NCI-H2107 treated with DMSO at 0.1 percent for 48 hours (cell line): ENCODE measurements around the gene CAPN2.

Experiments used
- DNase-seq: peaks from one replicate; lab custom pipeline; 2025; ENCODE audit not compliant: unreplicated experiment; lab: John Stamatoyannopoulos, UW

The CAPN2 gene

GRCh38 chr1:223758734-223759133 lies 46.4 kb downstream of the CAPN2 start:
- DNase-seq, result no peak

- peak; percentile 45 for DNase-seq
Measured at GRCh38 chr1:223759273-223759672, 46.9 kb downstream of the CAPN2 start.

GRCh38 chr1:223760833-223761232 lies 48.5 kb downstream of the CAPN2 start:
- no peak for DNase-seq

GRCh38 chr1:223761411-223761810 lies 49.1 kb downstream of the CAPN2 start:
- DNase-seq, result no peak

- no peak for DNase-seq
Measured at GRCh38 chr1:223763251-223763650, 50.9 kb downstream of the CAPN2 start.

- DNase-seq, result no peak
Measured at GRCh38 chr1:223763881-223764280, 51.5 kb downstream of the CAPN2 start.

GRCh38 chr1:223765036-223765718 lies 52.8 kb downstream of the CAPN2 start:
- DNase-seq, result no peak

- DNase-seq, result no peak
Measured at GRCh38 chr1:223765719-223766340, 53.5 kb downstream of the CAPN2 start.

- DNase-seq, result no peak
Measured at GRCh38 chr1:223770621-223771315, 58.4 kb downstream of the CAPN2 start.

GRCh38 chr1:223771469-223771813 lies 59.1 kb downstream of the CAPN2 start:
- DNase-seq, result no peak

- no peak for DNase-seq
Measured at GRCh38 chr1:223771814-223772770, 59.8 kb downstream of the CAPN2 start.

GRCh38 chr1:223772771-223773160 lies 60.4 kb downstream of the CAPN2 start:
- no peak for DNase-seq

- no peak for DNase-seq
Measured at GRCh38 chr1:223774134-223774814, 61.9 kb downstream of the CAPN2 start.

GRCh38 chr1:223775054-223775453 lies 62.7 kb downstream of the CAPN2 start:
- no peak for DNase-seq

GRCh38 chr1:223775711-223776074 lies 63.4 kb downstream of the CAPN2 start:
- no peak for DNase-seq

GRCh38 chr1:223776075-223776814 lies 63.9 kb downstream of the CAPN2 start:
- no peak for DNase-seq

- DNase-seq, result no peak
Measured at GRCh38 chr1:223776826-223777454, 64.6 kb downstream of the CAPN2 start.

- DNase-seq, result no peak
Measured at GRCh38 chr1:223780318-223780717, 68.0 kb downstream of the CAPN2 start.

GRCh38 chr1:223780949-223781348 lies 68.6 kb downstream of the CAPN2 start:
- no peak for DNase-seq

GRCh38 chr1:223783676-223784075 lies 71.3 kb downstream of the CAPN2 start:
- DNase-seq, result no peak
